Mesenchymal stem cell (in vitro differentiated cells and primary cell): ENCODE results near the gene NAXD.

Experiments
- DNase-seq: peaks from one replicate; pipeline ENCODE4 v3.0.0-alpha.2; 2013
- H2AFZ ChIP-seq: one replicate; pipeline ENCODE4 v1.6.1; 2013; ENCODE audit warnings: low read depth, mild to moderate bottlenecking, control low read depth, inconsistent platforms, low read length, moderate library complexity
- H2AK5ac ChIP-seq: 2 replicates; pipeline ENCODE4 v1.6.1; 2013; ENCODE audit warnings: low read length, moderate library complexity, mild to moderate bottlenecking, inconsistent platforms; ENCODE audit not compliant: severe bottlenecking
- H2BK120ac ChIP-seq: one replicate; pipeline ENCODE4 v1.6.1; 2013; ENCODE audit warnings: low read depth, mild to moderate bottlenecking, inconsistent platforms, low read length, moderate library complexity
- H2BK12ac ChIP-seq, 2 experiments: one replicate each; pipeline ENCODE4 v1.6.1; 2013; ENCODE audit warnings: inconsistent platforms in 2 of 2, low read length in 2 of 2, mild to moderate bottlenecking in 2 of 2, moderate library complexity in 2 of 2, control low read depth in 1 of 2
- H2BK15ac ChIP-seq: one replicate; pipeline ENCODE4 v1.6.1; 2013; ENCODE audit warnings: mild to moderate bottlenecking, low read depth, inconsistent platforms; ENCODE audit not compliant: poor library complexity, severe bottlenecking
- H2BK5ac ChIP-seq: 2 replicates; pipeline ENCODE4 v1.6.1; 2013; ENCODE audit warnings: low read depth, mild to moderate bottlenecking, low read length, control low read depth, inconsistent platforms; ENCODE audit not compliant: poor library complexity, severe bottlenecking
- H3K14ac ChIP-seq, 2 experiments: one replicate each; pipeline ENCODE4 v1.6.1; 2013; ENCODE audit warnings: inconsistent platforms in 2 of 2, low read length in 2 of 2, control low read depth in 1 of 2, mild to moderate bottlenecking in 1 of 2, moderate library complexity in 1 of 2
- H3K18ac ChIP-seq, 2 experiments: one replicate each; pipeline ENCODE4 v1.6.1; 2013; ENCODE audit warnings: inconsistent platforms in 2 of 2, low read length in 2 of 2, control low read depth in 1 of 2, low read depth in 1 of 2, mild to moderate bottlenecking in 1 of 2
- H3K23ac ChIP-seq, 2 experiments: one replicate each; pipeline ENCODE4 v1.6.1; 2013; ENCODE audit warnings: inconsistent platforms in 2 of 2, low read length in 2 of 2, mild to moderate bottlenecking in 2 of 2, moderate library complexity in 2 of 2, control low read depth in 1 of 2
- H3K27ac ChIP-seq: 2 replicates; pipeline ENCODE4 v1.5.1; 2013; ENCODE audit warnings: mild to moderate bottlenecking, moderate library complexity, low read length, control low read depth, inconsistent platforms; ENCODE audit not compliant: poor library complexity, severe bottlenecking
- H3K27me3 ChIP-seq, 2 experiments: 2 replicates each; pipeline versions ENCODE4 v1.6.1 to v1.7.0; 2013; ENCODE audit warnings: low read length in 2 of 2, mild to moderate bottlenecking in 2 of 2, moderate library complexity in 2 of 2, control low read depth in 1 of 2, inconsistent platforms in 1 of 2; ENCODE audit not compliant: control insufficient read depth in 1 of 2, insufficient read depth in 1 of 2
- H3K36me3 ChIP-seq, 2 experiments: 2 replicates each; pipeline versions ENCODE4 v1.6.1 to v1.7.0; 2013; ENCODE audit warnings: low read length in 2 of 2, control low read depth in 1 of 2, inconsistent platforms in 1 of 2, low read depth in 1 of 2, mild to moderate bottlenecking in 1 of 2; ENCODE audit not compliant: insufficient read depth in 2 of 2, control insufficient read depth in 1 of 2
- H3K4ac ChIP-seq, 2 experiments: one replicate each; pipeline ENCODE4 v1.6.1; 2013; ENCODE audit warnings: inconsistent platforms in 2 of 2, low read length in 2 of 2, mild to moderate bottlenecking in 2 of 2, moderate library complexity in 2 of 2, control low read depth in 1 of 2, low read depth in 1 of 2
- H3K4me1 ChIP-seq: 2 replicates; pipeline ENCODE4 v1.6.1; 2013; ENCODE audit warnings: low read depth, low read length, control low read depth; ENCODE audit not compliant: control insufficient read depth, insufficient read depth
- H3K4me2 ChIP-seq: 2 replicates; pipeline ENCODE4 v1.6.1; 2013; ENCODE audit warnings: low read length, mild to moderate bottlenecking, inconsistent platforms; ENCODE audit not compliant: poor library complexity, severe bottlenecking
- H3K4me3 ChIP-seq, 2 experiments: 2 replicates each; pipeline versions ENCODE4 v1.5.1 to v1.7.0; 2013; ENCODE audit warnings: low read length in 2 of 2, mild to moderate bottlenecking in 2 of 2, control low read depth in 1 of 2, low read depth in 1 of 2; ENCODE audit not compliant: insufficient read depth in 1 of 2
- H3K79me1 ChIP-seq: replicated peaks from 2 replicates; pipeline ENCODE4 v1.6.1; 2013; ENCODE audit warnings: mild to moderate bottlenecking, control low read depth, low read length, inconsistent platforms; ENCODE audit not compliant: poor library complexity, severe bottlenecking
- H3K9ac ChIP-seq: 2 replicates; pipeline ENCODE4 v1.7.0; 2013; ENCODE audit warnings: mild to moderate bottlenecking, low read length, moderate library complexity
- H3K9me3 ChIP-seq: 2 replicates; pipeline ENCODE4 v1.7.0; 2013; ENCODE audit warnings: mild to moderate bottlenecking, low read length; ENCODE audit not compliant: control insufficient read depth
- H4K8ac ChIP-seq: one replicate; pipeline ENCODE4 v1.6.1; 2013; ENCODE audit warnings: inconsistent platforms, mild to moderate bottlenecking, low read length, moderate library complexity
- H4K91ac ChIP-seq: one replicate; pipeline ENCODE4 v1.6.1; 2013; ENCODE audit warnings: mild to moderate bottlenecking, low read length, inconsistent platforms
- WGBS: methylation state at CpG from one replicate; pipeline ENCODE4 v1.1.7; 2013; ENCODE audit warnings: mixed read lengths; 5-methylcytosine and 5-hydroxymethylcytosine counted together

The NAXD gene

GRCh38 chr13:110646442-110647364, 31.4 kb downstream of the NAXD start:
- no peak overlapping the region for H2AK5ac ChIP-seq
- no peak overlapping the region for H3K14ac ChIP-seq
- no peak overlapping the region for H2BK12ac ChIP-seq
- H3K4ac ChIP-seq, result no peak overlapping the region
- H3K18ac ChIP-seq, result no peak overlapping the region
- peaks cover 59 to 88% of the 10 kb centered on the region in 2 experiments for H3K36me3 ChIP-seq
- peak overlapping the region; percentile 14 for H2BK15ac ChIP-seq
- H3K9me3 ChIP-seq, result no peaks in the 10 kb centered on the region
- H3K23ac ChIP-seq, result no peak overlapping the region
- DNase-seq, result no peak
- no peak overlapping the region for H4K8ac ChIP-seq
- no peaks in the 10 kb centered on the region for H3K27me3 ChIP-seq
- peaks cover 17% of the 10 kb centered on the region for H3K4me1 ChIP-seq
- 93% methylated on average over 28 of the region's 29 CpGs for WGBS
- peaks cover 15% of the 10 kb centered on the region for H3K79me1 ChIP-seq
- no peak overlapping the region for H3K4me3 ChIP-seq
- no peak overlapping the region for H2AFZ ChIP-seq
- H3K4me2 ChIP-seq, result no peak overlapping the region
- no peak overlapping the region for H2BK5ac ChIP-seq
- no peak overlapping the region for H3K9ac ChIP-seq
- H2BK120ac ChIP-seq, result no peak overlapping the region
- no peak overlapping the region for H3K27ac ChIP-seq
- H4K91ac ChIP-seq, result no peak overlapping the region

- Histone ChIP-seq H3K4me1 (peaks cover 16% of the 10 kb centered on the region), H3K4ac (no peak overlapping the region), H3K27ac (no peak overlapping the region), H3K14ac (no peak overlapping the region), H3K18ac (no peak overlapping the region), H3K79me1 (peaks cover 14% of the 10 kb centered on the region), H2BK12ac (no peak overlapping the region), H3K36me3 (peaks cover 59 to 87% of the 10 kb centered on the region in 2 experiments), H2BK5ac (no peak overlapping the region), H2AK5ac (no peak overlapping the region), H3K4me2 (no peak overlapping the region), H2BK120ac (no peak overlapping the region), H3K27me3 (no peaks in the 10 kb centered on the region), H4K91ac (no peak overlapping the region), H4K8ac (no peak overlapping the region), H3K9ac (no peak overlapping the region), H3K4me3 (no peak overlapping the region), H2AFZ (no peak overlapping the region), H2BK15ac (no peak overlapping the region), H3K9me3 (no peaks in the 10 kb centered on the region), H3K23ac (no peak overlapping the region)
- DNase-seq, result no peak
- 91% methylated on average over 10 of the region's 10 CpGs for WGBS
Observed at GRCh38 chr13:110647365-110647737, 32.0 kb downstream of the NAXD start.

GRCh38 chr13:110648146-110648819, 32.9 kb downstream of the NAXD start:
- no peak overlapping the region for H2BK12ac ChIP-seq
- H3K14ac ChIP-seq, result no peak overlapping the region
- no peak overlapping the region for H2AK5ac ChIP-seq
- peak overlapping the region in 1 of 2 experiments; percentile 15 for H3K23ac ChIP-seq
- no peak overlapping the region for H3K4me2 ChIP-seq
- H3K36me3 ChIP-seq, result peaks cover 59 to 86% of the 10 kb centered on the region in 2 experiments
- H3K27ac ChIP-seq, result no peak overlapping the region
- 90% methylated on average over 16 of the region's 16 CpGs for WGBS
- H3K79me1 ChIP-seq, result peaks cover 10% of the 10 kb centered on the region
- no peak overlapping the region for H3K4me3 ChIP-seq
- no peaks in the 10 kb centered on the region for H3K27me3 ChIP-seq
- no peak overlapping the region for H3K9ac ChIP-seq
- H3K9me3 ChIP-seq, result no peaks in the 10 kb centered on the region
- H2AFZ ChIP-seq, result no peak overlapping the region
- peaks cover 16% of the 10 kb centered on the region for H3K4me1 ChIP-seq
- no peak overlapping the region for H4K8ac ChIP-seq
- no peak overlapping the region for H2BK5ac ChIP-seq
- no peak overlapping the region for H4K91ac ChIP-seq
- H3K18ac ChIP-seq, result no peak overlapping the region
- no peak overlapping the region for H2BK15ac ChIP-seq
- no peak overlapping the region for H2BK120ac ChIP-seq
- DNase-seq, result no peak
- H3K4ac ChIP-seq, result no peak overlapping the region

- H2AFZ ChIP-seq, result no peak overlapping the region
- peaks cover 10% of the 10 kb centered on the region for H3K79me1 ChIP-seq
- no peak overlapping the region for H2BK5ac ChIP-seq
- no peak overlapping the region for H3K14ac ChIP-seq
- H3K4me3 ChIP-seq, result no peak overlapping the region
- no peak overlapping the region for H3K9ac ChIP-seq
- no peaks in the 10 kb centered on the region for H3K27me3 ChIP-seq
- peaks cover 58 to 86% of the 10 kb centered on the region in 2 experiments for H3K36me3 ChIP-seq
- H4K8ac ChIP-seq, result no peak overlapping the region
- H3K18ac ChIP-seq, result no peak overlapping the region
- no peak overlapping the region for H3K4ac ChIP-seq
- DNase-seq, result no peak
- H2BK120ac ChIP-seq, result no peak overlapping the region
- no peak overlapping the region for H3K4me2 ChIP-seq
- H2AK5ac ChIP-seq, result no peak overlapping the region
- no peak overlapping the region for H3K27ac ChIP-seq
- no peak overlapping the region for H3K23ac ChIP-seq
- peaks cover 15% of the 10 kb centered on the region for H3K4me1 ChIP-seq
- H4K91ac ChIP-seq, result no peak overlapping the region
- H2BK12ac ChIP-seq, result no peak overlapping the region
- H3K9me3 ChIP-seq, result no peaks in the 10 kb centered on the region
- H2BK15ac ChIP-seq, result no peak overlapping the region
- WGBS, result 93% methylated on average over 35 of the region's 35 CpGs
Observed at GRCh38 chr13:110648848-110649421, 33.6 kb downstream of the NAXD start.
